GM18526 (cell line): ENCODE results near the gene RASGRF1.

Experiments used
- POLR2A ChIP-seq: IDR thresholded peaks from 3 replicates; pipeline ENCODE4 v1.6.1; 2011; ENCODE audit not compliant: insufficient read length; ENCODE audit errors: extremely low read depth

The RASGRF1 gene

DNA sequence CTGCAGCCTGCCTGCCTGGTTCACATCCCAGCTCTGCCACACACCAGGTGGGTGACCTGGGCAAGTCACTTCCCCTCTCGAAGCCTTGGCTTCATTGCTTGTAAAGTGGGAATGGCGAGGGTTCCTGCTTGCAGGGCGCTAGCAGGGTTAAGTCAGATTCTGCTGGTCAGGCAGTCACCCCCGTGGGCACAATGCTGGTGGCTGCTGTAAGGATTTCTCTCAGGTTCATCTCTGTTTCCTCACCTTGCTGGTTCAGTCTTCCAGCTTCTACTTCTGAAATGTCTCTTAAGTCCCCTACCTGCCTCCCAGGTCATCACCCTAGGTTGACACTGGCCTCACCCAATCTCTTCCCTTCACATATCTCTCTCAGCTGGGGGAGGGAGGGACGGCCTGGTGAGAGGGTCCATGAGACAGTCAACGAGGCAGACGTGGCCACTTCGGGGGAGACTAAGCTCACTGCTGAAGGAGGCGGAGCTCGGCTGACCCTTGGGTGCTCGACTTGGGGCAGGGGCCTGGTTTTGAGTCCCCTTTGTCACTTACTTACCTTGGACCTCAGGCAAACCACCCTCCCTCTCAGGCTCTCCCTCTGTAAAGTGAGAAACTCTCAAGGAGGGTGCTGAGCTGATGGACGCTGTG, 157.3 kb downstream of the RASGRF1 start:
- TF ChIP-seq POLR2A, result no peak

GRCh38 chr15:78932258-78932808, 158.2 kb downstream of the RASGRF1 start:
- no peak for TF ChIP-seq POLR2A

GRCh38 chr15:78931439-78932257, 158.9 kb downstream of the RASGRF1 start:
- peak; percentile 11 for TF ChIP-seq POLR2A

GRCh38 chr15:78930577-78931388, 159.8 kb downstream of the RASGRF1 start:
- TF ChIP-seq POLR2A, result peak; percentile 23

GRCh38 chr15:78929536-78930264, 160.9 kb downstream of the RASGRF1 start:
- no peak for TF ChIP-seq POLR2A

DNA sequence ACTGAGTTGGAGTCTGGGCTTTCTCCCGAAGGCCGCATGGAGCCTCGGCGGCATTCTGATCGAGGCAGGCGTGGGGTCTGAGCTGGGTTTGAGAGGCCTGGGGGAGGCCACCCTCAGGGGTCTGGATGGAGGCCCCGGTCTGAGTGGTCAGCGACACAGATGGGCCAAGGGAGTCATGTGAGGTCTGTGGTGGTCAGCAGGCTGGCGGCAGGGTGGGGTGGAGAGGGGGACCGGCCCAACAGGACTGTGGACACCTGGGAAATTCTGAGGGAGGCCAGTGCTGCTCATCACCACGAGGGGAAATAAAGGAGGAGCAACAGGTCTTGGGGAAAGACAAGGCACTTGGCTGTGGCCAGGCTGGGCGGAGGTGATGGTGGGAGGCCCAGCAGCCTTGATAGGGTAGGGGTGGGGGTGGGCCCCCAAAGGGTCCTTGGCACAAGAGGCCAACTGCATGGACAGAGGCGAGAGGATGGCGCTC, 161.9 kb downstream of the RASGRF1 start:
- TF ChIP-seq POLR2A, result no peak

GRCh38 chr15:78927077-78927790, 163.3 kb downstream of the RASGRF1 start:
- no peak for TF ChIP-seq POLR2A

GRCh38 chr15:78925956-78926743, 164.4 kb downstream of the RASGRF1 start:
- no peak for TF ChIP-seq POLR2A

- TF ChIP-seq POLR2A, result peak; percentile 20
These were observed 165.4 kb downstream of the RASGRF1 start for GRCh38 chr15:78925076-78925624.

DNA sequence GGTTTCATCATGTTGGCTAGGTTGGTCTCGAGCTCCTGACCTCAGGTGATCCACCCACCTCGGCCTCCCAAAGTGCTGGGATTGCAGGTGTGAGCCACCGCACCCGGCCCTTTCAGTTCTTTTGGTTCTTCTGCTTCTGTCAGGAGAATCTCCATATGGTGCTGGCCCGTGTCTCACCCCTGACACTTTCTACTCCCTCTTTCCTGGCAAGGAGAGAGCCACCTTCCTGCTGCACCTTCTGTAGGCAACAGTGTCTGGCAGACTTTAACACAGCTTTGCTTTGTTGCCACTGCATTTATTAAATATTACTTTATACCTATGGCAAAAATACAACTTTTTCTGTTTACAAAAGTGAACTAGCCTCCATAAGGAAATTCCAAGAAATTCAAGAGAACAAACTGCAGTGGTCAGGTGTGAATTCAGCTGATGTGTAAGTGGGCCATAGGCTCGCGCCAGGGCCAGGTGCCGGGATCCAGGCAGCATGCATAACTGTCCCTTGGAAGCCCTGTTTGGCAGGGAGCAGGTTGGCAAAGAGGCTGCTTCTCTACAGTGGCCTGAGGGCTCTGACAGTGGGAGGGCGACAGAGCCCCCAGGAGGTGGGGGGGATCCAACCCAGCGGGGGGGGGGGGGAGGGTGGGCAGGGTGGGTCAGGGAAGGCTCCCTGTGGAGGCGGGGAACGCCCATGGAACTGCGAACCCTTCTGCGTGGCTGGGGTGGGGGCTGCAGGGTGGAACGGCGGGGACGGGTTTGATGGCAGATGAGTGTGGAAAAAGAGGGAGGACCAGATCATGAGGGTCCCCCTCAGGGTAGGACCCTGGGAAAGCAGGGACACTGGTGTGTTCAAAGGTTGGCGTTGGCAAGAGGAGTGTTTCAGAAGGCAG, 166.9 kb downstream of the RASGRF1 start:
- TF ChIP-seq POLR2A, result no peak

GRCh38 chr15:78923015-78923414, 167.6 kb downstream of the RASGRF1 start:
- TF ChIP-seq POLR2A, result no peak

DNA sequence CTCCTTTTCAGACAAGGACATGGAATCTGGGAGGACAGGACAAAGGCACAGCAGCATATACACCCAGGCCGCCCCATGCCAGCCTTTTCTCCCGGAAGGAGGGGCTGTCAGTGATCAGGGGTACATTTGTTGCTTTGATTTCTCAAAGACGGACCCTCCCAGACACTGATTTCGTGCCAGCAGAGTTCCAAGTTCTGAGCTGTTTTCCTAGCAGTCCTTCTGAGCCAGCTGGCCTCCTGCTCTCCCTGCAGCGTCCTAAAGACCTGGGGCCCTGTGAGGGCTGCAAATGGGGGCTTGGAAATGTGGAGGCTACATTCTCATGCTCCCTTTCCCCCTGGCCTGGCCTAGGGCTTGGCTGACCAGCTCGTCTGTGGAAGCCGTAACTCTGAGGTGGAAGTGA, 168.1 kb downstream of the RASGRF1 start:
- TF ChIP-seq POLR2A, result peak; percentile 25
